Bronchial epithelial cell (primary cell): ENCODE data around the gene NADSYN1. TPM values are rescaled to one million over a fixed set of nuclear protein-coding genes. Genes with fewer than 3 reads are reported as not detected.
A peak's percentile ranks its signal among the peaks of the same experiment; 100 is the strongest.

Source experiments
- DNase-seq: peaks from one replicate; pipeline ENCODE4 v3.0.0-alpha.2; 2010; ENCODE audit warnings: low read depth
- FAIRE-seq: peaks from 2 replicates; lab custom pipeline; 2011; peaks lifted over from hg19 to GRCh38; lab: Jason Lieb, UNC
- H3K27me3 ChIP-seq: 2 replicates; pipeline ENCODE4 v1.5.1; 2011; ENCODE audit warnings: low read length; ENCODE audit not compliant: control insufficient read depth, insufficient read depth
- H3K36me3 ChIP-seq: 2 replicates; pipeline ENCODE4 v1.5.1; 2011; ENCODE audit warnings: low read length; ENCODE audit not compliant: control insufficient read depth, insufficient read depth
- H3K4me3 ChIP-seq: 2 replicates; pipeline ENCODE4 v1.5.1; 2011; ENCODE audit warnings: mild to moderate bottlenecking, low read depth, low read length, control low read depth
- CTCF ChIP-seq: IDR thresholded peaks from 2 replicates; pipeline ENCODE4 v1.5.1; 2011; ENCODE audit warnings: mild to moderate bottlenecking, moderate library complexity, low read length, control low read depth, inconsistent platforms; ENCODE audit not compliant: insufficient read depth, severe bottlenecking
- total RNA-seq: library from RNA; depleted of rRNA; stranded (reverse); fragments of >200 nt; gene quantifications from 2 replicates; pipeline ENCODE4 v1.2.1, GENCODE V29; 2014

The NADSYN1 gene
- total RNA-seq, 1 donor from 2014 or later, result 69.8 TPM

- FAIRE-seq, result no peak
- DNase-seq, result peak; percentile 31
- no peak overlapping the region for H3K4me3 ChIP-seq
- peaks cover 7% of the 10 kb centered on the region for H3K36me3 ChIP-seq
- H3K27me3 ChIP-seq, result no peaks in the 10 kb centered on the region
- no peak for TF ChIP-seq CTCF
Measured at GRCh38 chr11:71449596-71449995, 3.4 kb upstream of the NADSYN1 start.

- no peak for FAIRE-seq
- TF ChIP-seq CTCF, result no peak
- Histone ChIP-seq H3K4me3 (no peak overlapping the region), H3K27me3 (no peaks in the 10 kb centered on the region), H3K36me3 (peaks cover 6% of the 10 kb centered on the region)
- DNase-seq, result no peak
Measured at GRCh38 chr11:71450507-71450906, 2.5 kb upstream of the NADSYN1 start.

- FAIRE-seq (no peak), DNase-seq (no peak)
- no peak overlapping the region for H3K4me3 ChIP-seq
- no peak for TF ChIP-seq CTCF
- peaks cover 10% of the 10 kb centered on the region for H3K36me3 ChIP-seq
- H3K27me3 ChIP-seq, result no peaks in the 10 kb centered on the region
Measured at GRCh38 chr11:71450939-71451338, 2.1 kb upstream of the NADSYN1 start.

- no peak overlapping the region for H3K4me3 ChIP-seq
- H3K36me3 ChIP-seq, result peaks cover 11% of the 10 kb centered on the region
- TF ChIP-seq CTCF, result no peak
- no peaks in the 10 kb centered on the region for H3K27me3 ChIP-seq
- DNase-seq (no peak), FAIRE-seq (no peak)
Measured at GRCh38 chr11:71451596-71452198, 1.3 kb upstream of the NADSYN1 start.

- Histone ChIP-seq H3K36me3 (peaks cover 14% of the 10 kb centered on the region), H3K27me3 (no peaks in the 10 kb centered on the region), H3K4me3 (peak overlapping the region; percentile 89)
- no peak for TF ChIP-seq CTCF
- DNase-seq, result peak; percentile 39
- FAIRE-seq, result no peak
Measured at GRCh38 chr11:71452199-71453036, 585 bp upstream of the NADSYN1 start.

GRCh38 chr11:71453918-71454304 lies 908 bp downstream of the NADSYN1 start:
- no peak for TF ChIP-seq CTCF
- FAIRE-seq, result no peak
- DNase-seq, result peak; percentile 64
- Histone ChIP-seq H3K36me3 (peaks cover 22% of the 10 kb centered on the region), H3K4me3 (peak overlapping the region; percentile 89), H3K27me3 (no peaks in the 10 kb centered on the region)
